H1 (cell line): ENCODE data around the gene ANXA4. TPM values are rescaled to one million over a fixed set of nuclear protein-coding genes. Genes with fewer than 3 reads are reported as not detected.

Experiments used
- CTCF ChIA-PET: fragments of 300-600 bp; sonication (Branson Sonifier 250); formaldehyde crosslinking; loops from one replicate; lab custom pipeline; 2021; ENCODE audit not compliant: partially characterized antibody; lab: Charles Lee
- POLR2A ChIA-PET: fragments of 300-600 bp; sonication (Branson Sonifier 250); formaldehyde crosslinking; loops from one replicate; lab custom pipeline; 2021; ENCODE audit warnings: inconsistent platforms; ENCODE audit not compliant: partially characterized antibody; lab: Charles Lee
- DNase-seq, 2 experiments: peaks; one replicate each; pipeline versions ENCODE4 v3.0.0 to v3.0.0-alpha.2; 2010 to 2022; ENCODE audit warnings: low spot score in 2 of 2, low read depth in 1 of 2, mixed read lengths in 1 of 2
- FAIRE-seq: peaks from 2 replicates; lab custom pipeline; 2011; peaks lifted over from hg19 to GRCh38; lab: Jason Lieb, UNC
- H2AFZ ChIP-seq: 2 replicates; pipeline ENCODE4 v1.8.1; 2012; ENCODE audit warnings: low read length, inconsistent platforms
- H2AK5ac ChIP-seq: 2 replicates; pipeline ENCODE4 v1.6.1; 2013; ENCODE audit warnings: low read depth, low read length
- H2BK120ac ChIP-seq: replicated peaks from 2 replicates; pipeline ENCODE3; 2013; ENCODE audit warnings: low read depth, low read length, inconsistent platforms
- H2BK12ac ChIP-seq: 2 replicates; pipeline ENCODE4 v1.6.1; 2013; ENCODE audit warnings: low read depth, low read length
- H2BK15ac ChIP-seq: 2 replicates; pipeline ENCODE4 v1.6.1; 2013; ENCODE audit warnings: low read length
- H2BK20ac ChIP-seq: 2 replicates; pipeline ENCODE4 v1.6.1; 2013; ENCODE audit warnings: low read length
- H2BK5ac ChIP-seq: 2 replicates; pipeline ENCODE4 v1.6.1; 2013; ENCODE audit warnings: low read depth, low read length
- H3K14ac ChIP-seq: 2 replicates; pipeline ENCODE4 v1.6.1; 2013; ENCODE audit warnings: inconsistent platforms; ENCODE audit not compliant: insufficient read length
- H3K18ac ChIP-seq: 2 replicates; pipeline ENCODE4 v1.6.1; 2013; ENCODE audit warnings: low read length; ENCODE audit errors: extremely low read depth
- H3K23ac ChIP-seq: 2 replicates; pipeline ENCODE4 v1.6.1; 2013; ENCODE audit warnings: inconsistent platforms; ENCODE audit not compliant: insufficient read length
- H3K23me2 ChIP-seq: 2 replicates; pipeline ENCODE4 v1.6.1; 2013; ENCODE audit warnings: low read depth, low read length
- H3K27ac ChIP-seq: 2 replicates; pipeline ENCODE4 v1.6.1; 2011; ENCODE audit warnings: low read depth, low read length, inconsistent platforms
- H3K27me3 ChIP-seq, 4 experiments: replicated peaks in 1 of 4; 1 replicate in 1 of 4; 2 replicates in 3 of 4; pipeline versions ENCODE4 v1.6.1 to v1.8.1; 2011 to 2013; ENCODE audit warnings: low read length in 3 of 4, mild to moderate bottlenecking in 3 of 4, inconsistent platforms in 2 of 4, mixed read lengths in 2 of 4, moderate library complexity in 1 of 4; ENCODE audit not compliant: control insufficient read depth in 3 of 4, insufficient read depth in 3 of 4; ENCODE audit errors: extremely low read depth in 1 of 4
- H3K36me3 ChIP-seq, 4 experiments: 2 replicates each; pipeline versions ENCODE4 v1.6.1 to v1.8.1; 2011 to 2013; ENCODE audit warnings: mild to moderate bottlenecking in 4 of 4, low read length in 3 of 4, moderate library complexity in 2 of 4, control low read depth in 1 of 4, inconsistent platforms in 1 of 4; ENCODE audit not compliant: insufficient read depth in 4 of 4, control insufficient read depth in 2 of 4
- H3K4ac ChIP-seq: replicated peaks from 2 replicates; pipeline ENCODE3; 2013; ENCODE audit warnings: low read length, low read depth, mixed read lengths, inconsistent platforms; ENCODE audit not compliant: insufficient read length
- H3K4me1 ChIP-seq, 4 experiments: replicated peaks in 1 of 4; 1 replicate in 1 of 4; 2 replicates in 3 of 4; pipeline versions ENCODE4 v1.6.1 to v1.8.1; 2011 to 2013; ENCODE audit warnings: low read length in 3 of 4, inconsistent platforms in 2 of 4, mixed read lengths in 1 of 4; ENCODE audit not compliant: insufficient read depth in 4 of 4, control insufficient read depth in 3 of 4
- H3K4me2 ChIP-seq, 2 experiments: 2 replicates each; pipeline versions ENCODE4 v1.6.1 to v1.8.1; 2011 to 2013; ENCODE audit warnings: low read depth in 2 of 2, low read length in 2 of 2, control low read depth in 1 of 2, inconsistent platforms in 1 of 2, mild to moderate bottlenecking in 1 of 2; ENCODE audit not compliant: insufficient read depth in 1 of 2
- H3K4me3 ChIP-seq, 4 experiments: fragments of 200-600, 300-600 bp in 1 of 4; sonication (generic), shearing (Covaris generic), sonication (Bioruptor Twin) in 1 of 4; 2 replicates each; pipeline versions ENCODE4 v1.5.1 to v1.8.1; 2011 to 2016; ENCODE audit warnings: low read length in 4 of 4, low read depth in 3 of 4, control low read depth in 2 of 4, inconsistent platforms in 2 of 4, mild to moderate bottlenecking in 2 of 4, mixed read lengths in 1 of 4, moderate library complexity in 1 of 4; ENCODE audit not compliant: insufficient read depth in 2 of 4; ENCODE audit errors: extremely low read depth in 1 of 4
- H3K56ac ChIP-seq: replicated peaks from 2 replicates; pipeline ENCODE3; 2013; ENCODE audit warnings: low read depth, mild to moderate bottlenecking, mixed read lengths, low read length, inconsistent platforms; ENCODE audit not compliant: insufficient read length
- H3K79me1 ChIP-seq: 2 replicates; pipeline ENCODE4 v1.6.1; 2013; ENCODE audit warnings: low read depth, low read length, control low read depth
- H3K79me2 ChIP-seq, 2 experiments: 2 replicates each; pipeline versions ENCODE4 v1.6.1 to v1.8.1; 2012 to 2013; ENCODE audit warnings: low read length in 2 of 2, mild to moderate bottlenecking in 2 of 2, inconsistent platforms in 1 of 2; ENCODE audit not compliant: insufficient read depth in 2 of 2, control insufficient read depth in 1 of 2
- H3K9ac ChIP-seq, 4 experiments: replicated peaks in 1 of 4; 1 replicate in 1 of 4; 2 replicates in 3 of 4; pipeline versions ENCODE4 v1.6.1 to v1.8.1; 2011 to 2013; ENCODE audit warnings: low read depth in 3 of 4, low read length in 3 of 4, control low read depth in 2 of 4, mild to moderate bottlenecking in 2 of 4, moderate library complexity in 2 of 4, inconsistent platforms in 1 of 4; ENCODE audit errors: extremely low read depth in 1 of 4
- H3K9me3 ChIP-seq, 2 experiments: 2 replicates each; pipeline versions ENCODE4 v1.6.1 to v1.8.1; 2012 to 2013; ENCODE audit warnings: mild to moderate bottlenecking in 2 of 2, moderate library complexity in 2 of 2, control low read depth in 1 of 2, inconsistent platforms in 1 of 2, low read depth in 1 of 2, low read length in 1 of 2, mixed read lengths in 1 of 2; ENCODE audit not compliant: insufficient read depth in 2 of 2
- H4K20me1 ChIP-seq, 2 experiments: replicated peaks in 1 of 2; 2 replicates each; pipeline versions ENCODE3 to v1.8.1; 2011 to 2013; ENCODE audit warnings: inconsistent platforms in 2 of 2, low read length in 2 of 2, mild to moderate bottlenecking in 1 of 2; ENCODE audit not compliant: insufficient read depth in 2 of 2, control insufficient read depth in 1 of 2
- H4K5ac ChIP-seq: 2 replicates; pipeline ENCODE4 v1.6.1; 2013; ENCODE audit warnings: low read length, low read depth, mixed read lengths, inconsistent platforms; ENCODE audit not compliant: insufficient read length
- H4K8ac ChIP-seq: 2 replicates; pipeline ENCODE4 v1.8.0; 2013; ENCODE audit warnings: mild to moderate bottlenecking, moderate library complexity, low read length, inconsistent platforms; ENCODE audit not compliant: insufficient read depth; ENCODE audit errors: extremely low read depth
- H4K91ac ChIP-seq: replicated peaks from 2 replicates; pipeline ENCODE3; 2013; ENCODE audit warnings: low read length, mixed read lengths, inconsistent platforms; ENCODE audit not compliant: insufficient read length
- KDM5A ChIP-seq: fragments of 200-600 bp; IDR thresholded peaks from 2 replicates; pipeline ENCODE4 v1.7.1; 2012; ENCODE audit warnings: mild to moderate bottlenecking, low read length, inconsistent platforms, mixed read lengths
- WGBS, 2 experiments: shearing (Covaris generic) in 1 of 2; methylation state at CpG; one replicate each; pipeline versions ENCODE4 v1.1.6 to v1.1.7; 2013 to 2015; ENCODE audit warnings: low lambda C conversion rate in 2 of 2, mixed read lengths in 2 of 2, inconsistent platforms in 1 of 2, low coverage in 1 of 2, missing lambda C conversion rate in 1 of 2; ENCODE audit not compliant: insufficient replicate concordance in 2 of 2, insufficient coverage in 1 of 2, insufficient read length in 1 of 2; ENCODE audit errors: extremely low coverage in 1 of 2, missing lambda C conversion rate in 1 of 2; 5-methylcytosine and 5-hydroxymethylcytosine counted together
- polyA plus RNA-seq, 7 experiments: library from polyadenylated mRNA; depleted of rRNA in 3 of 7; stranded (reverse) in 5 of 7; unstranded in 2 of 7; fragments of >200 nt in 5 of 7; fragments of 200-250 nt in 2 of 7; gene quantifications; 1 replicate in 5 of 7; 2 replicates in 1 of 7; 4 replicates in 1 of 7; pipeline versions ENCODE4 v1.2.1 to v1.2.3, GENCODE V29; 2011 to 2013; ENCODE audit warnings: missing spikeins in 2 of 7, mixed read lengths in 2 of 7
- total RNA-seq: library from RNA; stranded (reverse); fragmentation: NEBNext Ultra II Directional; extraction: Animal tissue kit (Norgen Biotek cat#: 25700); gene quantifications from 2 replicates; pipeline ENCODE4 v1.2.1, GENCODE V29; 2021

The ANXA4 gene
- total and polyA plus RNA-seq, 2 of the 8 experiments (the other 6 are each of a cell fraction or from before 2014, with no cell fraction given): 9.4 to 17.6 TPM

DNA sequence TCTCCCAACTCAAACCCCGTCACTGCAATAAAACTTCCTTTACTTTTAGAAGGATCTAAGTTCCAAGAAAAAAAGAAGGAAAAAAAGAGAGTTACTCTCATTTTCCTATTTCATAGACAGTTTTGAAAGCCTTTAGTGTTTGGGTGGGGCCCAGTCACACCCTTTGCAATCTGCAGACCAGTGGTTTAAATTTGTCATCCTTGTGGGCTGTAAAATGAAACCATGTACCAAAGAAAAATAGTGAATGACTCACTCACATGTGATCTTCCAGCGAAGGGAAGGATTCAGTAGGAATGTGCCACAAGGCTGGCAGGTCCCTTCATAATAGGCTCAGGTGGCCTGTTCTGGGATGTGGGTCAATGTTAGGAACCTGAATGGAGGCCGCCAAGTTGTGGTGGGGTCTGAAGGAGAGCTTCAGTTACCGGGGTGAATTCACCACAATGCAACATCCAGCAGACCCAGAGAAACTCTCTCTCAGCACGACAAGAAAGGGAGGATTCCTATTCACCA lies 28.3 kb downstream of the ANXA4 start:
- no peak overlapping the region for H3K4ac ChIP-seq
- H2AFZ ChIP-seq: no peak overlapping the region
- no peak overlapping the region for H3K4me3 ChIP-seq
- H3K18ac ChIP-seq: no peak overlapping the region
- H3K23ac ChIP-seq: no peak overlapping the region
- H2BK20ac ChIP-seq: no peak overlapping the region
- no peak overlapping the region for H2BK5ac ChIP-seq
- H3K9ac ChIP-seq: no peak overlapping the region
- no peak for FAIRE-seq
- H3K56ac ChIP-seq: no peak overlapping the region
- no peak overlapping the region for H4K5ac ChIP-seq
- H3K79me2 ChIP-seq: no peaks in the 10 kb centered on the region
- no peak overlapping the region for H4K8ac ChIP-seq
- no peak overlapping the region for H3K27ac ChIP-seq
- no peaks in the 10 kb centered on the region for H3K9me3 ChIP-seq
- no peaks in the 10 kb centered on the region for H3K23me2 ChIP-seq
- peak overlapping the region; percentile 29; the same call in 1 of the 2 replicates for H2BK12ac ChIP-seq
- H3K27me3 ChIP-seq: no peaks in the 10 kb centered on the region
- H4K20me1 ChIP-seq: no peaks in the 10 kb centered on the region
- ChIA-PET POLR2A (no interaction called here), CTCF (interaction anchor here (1.2 to 1.7 kb wide), 2 partner anchors 45 to 51 kb away, joined by 3 to 5 read pairs; no protein-coding TSS in a partner anchor)
- H4K91ac ChIP-seq: no peak overlapping the region
- H2BK15ac ChIP-seq: no peak overlapping the region
- TF ChIP-seq KDM5A: no peak
- no peak overlapping the region for H3K4me2 ChIP-seq
- no peaks in the 10 kb centered on the region; the same call in 1 of the 2 replicates for H3K79me1 ChIP-seq
- no peak overlapping the region for H3K14ac ChIP-seq
- H2BK120ac ChIP-seq: no peak overlapping the region
- no peak for DNase-seq
- H3K4me1 ChIP-seq: peaks cover 0 to 8% (median 6%) of the 10 kb centered on the region in 4 experiments; a peak in 4 of 7 replicates
- H3K36me3 ChIP-seq: no peaks in the 10 kb centered on the region
- peak overlapping the region; percentile 92 for H2AK5ac ChIP-seq
- 87% methylated on average over 5 of the region's 5 CpGs; no CpG with 5 or more reads in 1 of the 2 experiments for WGBS, 2 experiments
